ENCODE results near the gene DSTYK.

DSTYK gene

GRCh38 chr1:205211169-205211838, at the start of gene DSTYK:
Gene DSTYK (minus strand): TSS chr1:205211702. CDS start chr1:205211535, 167 bp downstream.
- peak within 1 kb of the TSS; percentile 91 for H3K4me3 ChIP-seq (replicated peaks in 1 of 2; ENCODE audit: low read depth in 2 of 2, low read length in 2 of 2)
- TF ChIP-seq CTCF (IDR thresholded peaks at IDR 0.05; ENCODE audit: low read depth, low read length), result no peak
- peak; percentile 98 for DNase-seq (ENCODE audit: low read depth in 2 of 2)

GRCh38 chr1:205259998-205260397, 48.5 kb upstream of the DSTYK start:
- H3K4me3 ChIP-seq (replicated peaks in 1 of 2; ENCODE audit: low read depth in 2 of 2, low read length in 2 of 2), result no peak overlapping the region
- DNase-seq (ENCODE audit: low read depth in 2 of 2), result no peak
- no peak for TF ChIP-seq CTCF (IDR thresholded peaks at IDR 0.05; ENCODE audit: low read depth, low read length)

- H3K4me3 ChIP-seq (replicated peaks in 1 of 2; ENCODE audit: low read depth in 2 of 2, low read length in 2 of 2), result no peak overlapping the region
- TF ChIP-seq CTCF (IDR thresholded peaks at IDR 0.05; ENCODE audit: low read depth, low read length), result no peak
- DNase-seq (ENCODE audit: low read depth in 2 of 2), result peak; percentile 30 to 33
These were observed 47.9 kb upstream of the DSTYK start for GRCh38 chr1:205259324-205259832.

GRCh38 chr1:205258719-205259118, 47.2 kb upstream of the DSTYK start:
- peak; percentile 44 to 62 for DNase-seq (ENCODE audit: low read depth in 2 of 2)
- no peak overlapping the region for H3K4me3 ChIP-seq (replicated peaks in 1 of 2; ENCODE audit: low read depth in 2 of 2, low read length in 2 of 2)
- no peak for TF ChIP-seq CTCF (IDR thresholded peaks at IDR 0.05; ENCODE audit: low read depth, low read length)

- no peak for TF ChIP-seq CTCF (IDR thresholded peaks at IDR 0.05; ENCODE audit: low read depth, low read length)
These were observed 46.8 kb upstream of the DSTYK start for GRCh38 chr1:205258261-205258691.

GRCh38 chr1:205257735-205258134, 46.2 kb upstream of the DSTYK start:
- TF ChIP-seq CTCF (IDR thresholded peaks at IDR 0.05; ENCODE audit: low read depth, low read length), result no peak
- no peak for DNase-seq (ENCODE audit: low read depth in 2 of 2)
- no peak overlapping the region for H3K4me3 ChIP-seq (replicated peaks in 1 of 2; ENCODE audit: low read depth in 2 of 2, low read length in 2 of 2)

More at GRCh38 chr1:205258261-205258691, 46.8 kb upstream of the DSTYK start:
- peak in 1 of 2 donors; percentile 14 for DNase-seq (ENCODE audit: low read depth in 2 of 2)
- H3K4me3 ChIP-seq (replicated peaks in 1 of 2; ENCODE audit: low read depth in 2 of 2, low read length in 2 of 2), result no peak overlapping the region

All from cardiac fibroblast (primary cell).